IPS DF 19.7 (cell line): ENCODE results near the gene MAP7D3.

Experiments
- DNase-seq: peaks from one replicate; pipeline ENCODE4 v3.0.0-alpha.2; 2013; ENCODE audit warnings: low read depth, low spot score

The MAP7D3 gene

GRCh38 chrX:136206916-136207315 lies 44.3 kb downstream of the MAP7D3 start:
- no peak for DNase-seq

DNA sequence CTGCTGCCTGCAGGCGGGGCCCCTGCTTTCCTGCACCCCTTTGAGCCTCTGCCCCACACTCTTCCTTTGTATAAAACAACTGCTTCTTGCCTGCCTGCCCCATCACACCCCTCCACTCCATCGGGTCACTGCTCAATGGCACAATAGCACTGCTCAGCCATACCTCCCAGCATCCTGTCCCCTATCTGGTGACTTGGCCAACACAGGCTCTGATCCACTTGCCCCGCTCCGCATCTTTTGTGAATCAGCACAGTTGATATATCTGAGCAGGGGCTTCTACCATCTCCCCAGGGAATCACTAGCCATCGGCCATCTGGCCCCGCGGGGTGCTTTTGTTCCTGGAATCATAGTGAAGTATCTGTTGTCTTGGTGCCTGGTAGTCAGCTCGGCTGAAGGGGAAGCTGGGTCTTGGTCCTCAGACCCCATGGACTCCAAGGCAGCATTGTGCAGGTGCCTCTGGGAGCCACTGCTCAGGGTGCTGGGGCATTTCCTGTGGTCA lies 45.3 kb downstream of the MAP7D3 start:
- DNase-seq = no peak

- no peak for DNase-seq
Measured at GRCh38 chrX:136204571-136204970, 46.6 kb downstream of the MAP7D3 start.

DNA sequence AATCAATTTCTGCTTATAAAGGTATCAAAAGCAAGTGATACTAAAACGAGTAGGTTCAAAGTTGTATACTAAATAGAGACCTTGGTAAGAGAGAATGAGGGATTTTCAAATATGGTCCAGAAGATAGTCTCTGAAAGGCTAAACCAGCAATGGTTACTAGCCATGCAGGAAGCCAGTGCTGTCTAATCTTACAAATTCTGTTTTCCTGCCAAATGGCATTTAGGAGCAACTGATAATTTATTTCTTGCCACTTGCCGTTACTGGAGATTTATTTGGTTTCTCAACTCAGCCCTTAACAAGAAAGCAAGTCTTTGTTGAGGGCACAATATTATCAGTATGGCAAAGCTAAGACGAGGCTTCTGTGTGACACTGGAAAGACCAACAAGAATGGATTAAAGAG lies 47.2 kb downstream of the MAP7D3 start:
- no peak for DNase-seq

DNA sequence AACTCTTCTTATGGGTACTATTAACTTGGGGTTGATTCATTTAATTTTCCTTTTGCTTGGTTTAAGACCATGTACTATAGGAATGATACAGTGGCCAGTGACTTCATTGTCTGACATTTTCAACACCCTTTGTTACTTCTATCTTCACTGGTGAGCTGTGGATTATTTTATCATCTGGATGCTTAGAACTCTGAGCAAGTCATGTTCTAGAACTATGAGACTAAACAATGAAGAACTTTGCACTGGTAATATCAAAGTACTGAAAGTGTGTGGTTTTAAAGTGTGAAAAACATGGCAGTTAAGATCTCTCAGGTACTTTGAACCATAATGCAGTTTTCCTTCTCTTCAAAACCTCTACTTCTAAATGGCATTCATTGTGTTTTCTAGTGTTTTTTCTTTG lies 47.8 kb downstream of the MAP7D3 start:
- DNase-seq = no peak

DNA sequence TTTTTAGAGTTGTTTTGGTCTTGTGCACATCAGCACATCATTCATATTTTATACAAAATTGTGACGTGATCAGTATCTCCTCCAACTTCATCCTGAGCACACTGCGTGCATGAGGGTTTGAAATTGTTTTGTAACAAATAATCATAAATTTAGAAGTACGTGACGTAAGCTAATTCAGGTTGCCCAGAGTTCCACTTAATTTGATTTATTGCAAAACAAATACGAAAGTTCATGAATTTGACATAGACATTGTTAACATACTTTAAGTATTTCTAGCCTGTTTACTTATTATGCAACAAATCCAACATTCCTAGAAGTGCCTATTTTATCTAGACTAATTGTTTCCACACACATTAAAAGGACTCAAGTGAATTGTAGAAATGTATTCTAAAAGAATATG lies 48.3 kb downstream of the MAP7D3 start:
- no peak for DNase-seq

DNA sequence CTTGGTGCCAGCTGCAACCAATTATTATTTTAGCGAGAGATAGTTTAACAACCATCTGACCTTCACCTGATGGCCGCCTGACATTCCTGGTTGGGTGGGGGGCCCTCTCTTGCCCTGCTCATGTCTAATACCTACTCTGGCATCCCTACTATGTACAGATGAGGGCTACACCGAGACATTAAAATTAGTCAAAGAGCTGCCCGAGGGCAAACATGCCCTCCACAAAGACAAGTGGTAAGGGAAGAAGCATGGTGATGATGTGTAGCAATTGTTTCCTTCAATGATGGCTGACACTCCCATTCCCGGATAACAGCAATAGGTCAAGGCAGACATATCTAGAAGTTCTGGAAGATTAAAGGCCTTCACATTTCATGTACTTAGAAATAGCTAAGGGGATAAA lies 49.6 kb downstream of the MAP7D3 start:
- DNase-seq = no peak

GRCh38 chrX:136200466-136200865 lies 50.7 kb downstream of the MAP7D3 start:
- DNase-seq = no peak

- DNase-seq = no peak
Measured at GRCh38 chrX:136199365-136199764, 51.8 kb downstream of the MAP7D3 start.

GRCh38 chrX:136198678-136199243 lies 52.4 kb downstream of the MAP7D3 start:
- DNase-seq = no peak

- no peak for DNase-seq
Measured at GRCh38 chrX:136198010-136198409, 53.2 kb downstream of the MAP7D3 start.

DNA sequence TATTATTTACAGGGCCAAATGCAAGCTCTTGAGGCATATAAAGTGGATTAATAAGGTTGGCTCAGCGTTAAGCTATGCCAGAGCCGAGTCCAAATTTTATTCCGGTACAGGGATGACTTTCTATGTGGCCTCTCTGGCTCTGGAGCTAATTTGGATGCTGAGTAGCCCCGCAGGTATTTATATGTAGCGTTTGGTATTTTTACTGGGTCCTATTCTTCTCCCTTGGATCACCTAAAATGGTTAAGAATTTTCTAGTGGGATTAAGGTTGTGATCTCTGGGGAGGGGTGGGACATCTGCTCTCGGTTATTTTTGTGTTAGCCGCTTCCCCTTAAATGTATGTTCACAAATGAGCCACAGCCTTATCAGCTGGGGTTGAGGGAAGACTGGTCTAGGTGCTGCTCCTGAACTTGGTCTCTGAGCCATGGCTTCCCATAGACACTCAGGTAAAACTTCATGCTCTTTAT lies 54.5 kb downstream of the MAP7D3 start:
- DNase-seq = no peak

GRCh38 chrX:136195247-136195646 lies 56.0 kb downstream of the MAP7D3 start:
- no peak for DNase-seq

GRCh38 chrX:136194536-136194935 lies 56.7 kb downstream of the MAP7D3 start:
- no peak for DNase-seq

DNA sequence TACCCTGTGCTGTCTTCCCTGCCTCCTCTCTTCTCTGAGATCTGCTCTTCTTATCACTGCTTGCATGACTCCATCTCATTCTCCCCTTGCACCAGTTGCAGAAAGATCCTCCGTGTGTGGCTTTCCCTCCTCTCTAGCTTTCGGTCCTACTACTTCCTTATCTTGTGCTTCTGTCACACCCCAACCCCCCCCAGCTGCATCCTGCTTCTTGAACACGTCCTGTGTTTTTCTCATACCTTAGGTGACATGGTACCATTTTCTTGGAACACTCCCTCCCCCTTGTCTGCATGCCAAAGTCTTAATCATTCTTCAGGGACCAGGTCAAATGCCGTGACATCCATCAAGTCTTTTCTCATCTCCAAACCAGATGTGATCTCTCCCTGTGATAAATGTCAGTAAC lies 57.4 kb downstream of the MAP7D3 start:
- DNase-seq = no peak

- DNase-seq = no peak
Measured at GRCh38 chrX:136192839-136193414, 58.3 kb downstream of the MAP7D3 start.

DNA sequence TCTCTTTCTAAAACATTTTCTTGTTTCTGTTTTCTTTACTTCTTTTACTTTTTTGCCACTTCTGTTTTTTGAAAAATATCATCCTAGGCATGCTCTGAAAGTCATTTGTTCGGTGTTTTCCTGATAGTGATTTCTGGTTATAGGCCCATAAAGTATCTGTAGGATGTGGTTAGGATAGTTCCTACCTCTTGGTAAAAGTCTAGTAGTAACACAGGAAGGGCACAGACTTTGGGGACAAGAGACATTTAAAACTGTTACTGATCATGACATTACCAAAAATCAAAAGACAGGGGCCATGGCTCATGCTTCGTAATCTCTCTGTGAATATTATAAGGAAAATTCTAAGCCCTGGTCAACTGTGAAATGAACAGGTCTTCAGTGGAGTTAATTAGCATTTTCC lies 59.1 kb downstream of the MAP7D3 start:
- DNase-seq = no peak

- DNase-seq = no peak
Measured at GRCh38 chrX:136191171-136191570, 60.0 kb downstream of the MAP7D3 start.

DNA sequence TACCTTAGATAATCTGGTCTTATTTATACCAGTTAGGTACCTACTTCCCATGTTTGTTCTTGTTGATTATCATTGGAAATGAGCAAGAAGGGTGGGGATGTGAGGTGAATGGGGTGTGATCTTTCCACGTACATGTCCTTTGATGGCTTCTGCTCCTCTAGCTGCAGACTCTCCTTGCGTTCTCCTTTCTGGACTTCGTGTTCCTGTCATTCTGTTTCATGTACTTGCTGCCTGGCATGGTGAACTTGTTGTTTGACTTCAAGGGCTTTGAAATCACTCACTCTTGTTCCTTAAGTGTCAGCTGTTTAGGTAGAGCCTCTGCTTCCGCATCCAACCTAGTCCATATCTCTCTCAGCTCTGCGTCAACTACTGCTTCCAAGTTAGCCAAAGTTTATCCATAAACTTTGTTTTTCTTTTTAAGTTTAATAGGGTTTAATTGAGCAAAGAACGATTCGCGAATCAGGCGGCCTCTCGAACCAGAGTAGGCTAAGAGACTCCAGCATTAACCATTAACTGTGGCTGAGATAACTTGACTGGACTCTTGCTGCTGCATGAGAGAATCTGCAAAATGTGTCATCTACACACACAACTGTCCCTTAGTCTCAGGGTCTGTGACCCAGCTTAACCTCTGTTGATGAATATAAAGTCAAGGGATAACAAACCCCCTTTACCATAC lies 61.0 kb downstream of the MAP7D3 start:
- no peak for DNase-seq

GRCh38 chrX:136189222-136189621 lies 62.0 kb downstream of the MAP7D3 start:
- DNase-seq = no peak

DNA sequence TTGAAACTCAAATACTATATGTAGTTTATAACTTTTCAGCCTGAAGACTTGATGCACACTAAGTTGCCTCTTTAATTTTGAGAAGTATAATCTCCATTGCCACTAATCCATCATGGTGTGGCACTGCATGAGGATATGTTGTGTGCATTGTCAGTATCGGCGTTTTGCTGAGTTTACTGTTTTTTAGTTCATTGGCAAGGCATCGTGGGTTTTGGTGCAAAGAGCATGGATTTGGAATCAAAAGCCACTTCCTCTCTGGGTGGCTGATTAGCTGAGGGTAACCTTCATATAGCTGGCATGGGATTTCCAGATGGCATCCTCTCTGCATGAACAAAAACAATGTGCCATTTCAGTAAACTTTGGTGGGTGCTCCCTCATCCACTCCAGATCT lies 65.2 kb downstream of the MAP7D3 start:
- DNase-seq = no peak

GRCh38 chrX:136185401-136186022 lies 65.7 kb downstream of the MAP7D3 start:
- DNase-seq = no peak

- DNase-seq = no peak
Measured at GRCh38 chrX:136183917-136184316, 67.3 kb downstream of the MAP7D3 start.
